GM18526 (cell line): ENCODE data around the gene WIPF1.

Experiments
- POLR2A ChIP-seq: IDR thresholded peaks from 3 replicates; pipeline ENCODE4 v1.6.1; 2011; ENCODE audit not compliant: insufficient read length; ENCODE audit errors: extremely low read depth

Gene WIPF1

GRCh38 chr2:174572556-174572955 lies 25.0 kb downstream of the WIPF1 start:
- TF ChIP-seq POLR2A: no peak

GRCh38 chr2:174571669-174572323 lies 25.8 kb downstream of the WIPF1 start:
- no peak for TF ChIP-seq POLR2A

- no peak for TF ChIP-seq POLR2A
These were observed 27.2 kb downstream of the WIPF1 start for GRCh38 chr2:174570318-174570958.

- TF ChIP-seq POLR2A: no peak
These were observed 27.9 kb downstream of the WIPF1 start for GRCh38 chr2:174569678-174570077.

- no peak for TF ChIP-seq POLR2A
These were observed 29.2 kb downstream of the WIPF1 start for GRCh38 chr2:174568425-174568824.

GRCh38 chr2:174566871-174567270 lies 30.7 kb downstream of the WIPF1 start:
- TF ChIP-seq POLR2A: no peak

- no peak for TF ChIP-seq POLR2A
These were observed 33.9 kb downstream of the WIPF1 start for GRCh38 chr2:174563530-174564282.

- TF ChIP-seq POLR2A: no peak
These were observed 35.6 kb downstream of the WIPF1 start for GRCh38 chr2:174561972-174562370.

GRCh38 chr2:174561283-174561971 lies 36.2 kb downstream of the WIPF1 start:
- TF ChIP-seq POLR2A: no peak

GRCh38 chr2:174560737-174561136 lies 36.9 kb downstream of the WIPF1 start:
- TF ChIP-seq POLR2A: no peak

- TF ChIP-seq POLR2A: no peak
These were observed 41.6 kb downstream of the WIPF1 start for GRCh38 chr2:174555998-174556397.

GRCh38 chr2:174554529-174555150 lies 43.0 kb downstream of the WIPF1 start:
- TF ChIP-seq POLR2A: no peak

- no peak for TF ChIP-seq POLR2A
These were observed 43.7 kb downstream of the WIPF1 start for GRCh38 chr2:174553811-174554493.

- no peak for TF ChIP-seq POLR2A
These were observed 44.7 kb downstream of the WIPF1 start for GRCh38 chr2:174552880-174553279.

- TF ChIP-seq POLR2A: no peak
These were observed 45.9 kb downstream of the WIPF1 start for GRCh38 chr2:174551697-174552096.
